SK-N-SH (cell line): ENCODE data around the gene CLASRP. TPM values are rescaled to one million over a fixed set of nuclear protein-coding genes. Genes with fewer than 3 reads are reported as not detected.

Source experiments
- CTCF ChIA-PET: fragments of 300-600, 350-600 bp; formaldehyde crosslinking; extraction: SDS; loops from one replicate; lab custom pipeline; 2021; lab: Yijun Ruan, JAX
- POLR2A ChIA-PET: fragments of 350-600 bp; sonication (Branson Sonifier 250); formaldehyde crosslinking; extraction: SDS; loops from one replicate; lab custom pipeline; 2020; ENCODE audit warnings: antibody characterized with exemption, inconsistent platforms; lab: Yijun Ruan, JAX
- DNase-seq: peaks from one replicate; pipeline ENCODE4 v3.0.0; 2012
- H2AFZ ChIP-seq: fragments of 200-600 bp; sonication (generic); 2 replicates; pipeline ENCODE4 v1.8.1; 2016; ENCODE audit warnings: antibody characterized with exemption, mild to moderate bottlenecking, low read depth
- H3F3A ChIP-seq: fragments of 200-600 bp; sonication (generic); replicated peaks from 2 replicates; pipeline ENCODE3; 2016; ENCODE audit warnings: antibody characterized with exemption, mild to moderate bottlenecking; ENCODE audit not compliant: insufficient read depth
- H3K27ac ChIP-seq, 2 experiments: fragments of 200-500 bp in 1 of 2; fragments of 200-600 bp in 1 of 2; sonication (Bioruptor generic) in 1 of 2; sonication (generic), shearing (Covaris generic) in 1 of 2; 2 replicates each; pipeline versions ENCODE4 v1.5.1 to v1.6.1; 2014 to 2016; ENCODE audit warnings: low read depth in 2 of 2, inconsistent platforms in 1 of 2, low read length in 1 of 2, mild to moderate bottlenecking in 1 of 2, mixed read lengths in 1 of 2
- H3K27me3 ChIP-seq: fragments of 200-600 bp; sonication (generic), shearing (Covaris generic); 2 replicates; pipeline ENCODE4 v1.6.1; 2016; ENCODE audit warnings: mixed run types; ENCODE audit not compliant: insufficient read depth
- H3K36me3 ChIP-seq, 2 experiments: fragments of 200-500 bp in 1 of 2; fragments of 200-600 bp in 1 of 2; sonication (Bioruptor generic) in 1 of 2; sonication (generic) in 1 of 2; replicated peaks in 1 of 2; 2 replicates each; pipeline versions ENCODE3 to v1.5.1; 2014 to 2016; ENCODE audit warnings: low read length in 1 of 2, mild to moderate bottlenecking in 1 of 2; ENCODE audit not compliant: insufficient read depth in 2 of 2, control insufficient read depth in 1 of 2
- H3K4me1 ChIP-seq, 2 experiments: fragments of 200-500 bp in 1 of 2; fragments of 200-600 bp in 1 of 2; sonication (Bioruptor generic) in 1 of 2; sonication (generic), shearing (Covaris generic) in 1 of 2; 2 replicates each; pipeline versions ENCODE4 v1.5.1 to v1.6.1; 2014 to 2016; ENCODE audit warnings: low read depth in 1 of 2, low read length in 1 of 2, mixed run types in 1 of 2; ENCODE audit not compliant: insufficient read depth in 2 of 2, control insufficient read depth in 1 of 2
- H3K4me2 ChIP-seq: fragments of 200-600 bp; sonication (generic), shearing (Covaris generic); 2 replicates; pipeline ENCODE4 v1.6.1; 2017; ENCODE audit warnings: mixed run types
- H3K4me3 ChIP-seq, 2 experiments: fragments of 200-500 bp in 1 of 2; fragments of 200-600 bp in 1 of 2; sonication (Bioruptor generic) in 1 of 2; sonication (generic), shearing (Covaris generic) in 1 of 2; 2 replicates each; pipeline versions ENCODE4 v1.5.1 to v1.8.1; 2014 to 2016; ENCODE audit warnings: low read depth in 2 of 2, inconsistent platforms in 1 of 2, low read length in 1 of 2, mild to moderate bottlenecking in 1 of 2, mixed read lengths in 1 of 2, moderate library complexity in 1 of 2
- H3K79me2 ChIP-seq: fragments of 200-600 bp; sonication (generic); 2 replicates; pipeline ENCODE4 v1.8.1; 2017; ENCODE audit warnings: mild to moderate bottlenecking; ENCODE audit not compliant: insufficient read depth
- H3K9ac ChIP-seq: fragments of 200-600 bp; sonication (generic); 2 replicates; pipeline ENCODE4 v1.6.1; 2017; ENCODE audit warnings: mixed run types
- H3K9me2 ChIP-seq: fragments of 200-600 bp; sonication (generic); 2 replicates; pipeline ENCODE4 v1.6.1; 2017; ENCODE audit warnings: mixed run types
- H3K9me3 ChIP-seq: fragments of 200-600 bp; sonication (generic); 2 replicates; pipeline ENCODE4 v1.6.1; 2017; ENCODE audit warnings: mixed run types, mild to moderate bottlenecking, moderate library complexity
- H4K20me1 ChIP-seq: fragments of 200-600 bp; sonication (generic); 2 replicates; pipeline ENCODE4 v1.6.1; 2017; ENCODE audit warnings: mild to moderate bottlenecking, mixed run types; ENCODE audit not compliant: insufficient read depth
- CHD2 ChIP-seq: fragments of 150-350 bp; IDR thresholded peaks from 2 replicates; pipeline ENCODE4 v1.6.1; 2018; ENCODE audit warnings: low read length; ENCODE audit not compliant: partially characterized antibody
- CTCF ChIP-seq: fragments of 200-600 bp; sonication (generic); IDR thresholded peaks from 2 replicates; pipeline ENCODE4 v1.6.1; 2017; ENCODE audit warnings: antibody characterized with exemption, mild to moderate bottlenecking, moderate library complexity
- ELF1 ChIP-seq: IDR thresholded peaks from 2 replicates; pipeline ENCODE4 v1.4.0; 2012
- EP300 ChIP-seq, 2 experiments: IDR thresholded peaks; 2 replicates each; pipeline versions ENCODE4 v1.4.0 to v1.6.1; 2012; ENCODE audit warnings: borderline replicate concordance in 1 of 2, low read depth in 1 of 2, low read length in 1 of 2
- FOXJ3 ChIP-seq: sonication (generic); formaldehyde crosslinking; IDR thresholded peaks from 2 replicates; pipeline ENCODE4 v1.5.1; 2020; ENCODE audit warnings: mild to moderate bottlenecking, missing genetic modification reagents
- FOXM1 ChIP-seq: IDR thresholded peaks from 2 replicates; pipeline ENCODE4 v1.4.0; 2012; ENCODE audit warnings: low read depth, mild to moderate bottlenecking
- GABPA ChIP-seq: IDR thresholded peaks from 2 replicates; pipeline ENCODE4 v1.4.0; 2012; ENCODE audit warnings: low read depth, mild to moderate bottlenecking
- IRF3 ChIP-seq: fragments of 150-350 bp; IDR thresholded peaks from 2 replicates; pipeline ENCODE4 v1.6.1; 2016; ENCODE audit warnings: mild to moderate bottlenecking, low read depth, low read length
- MAX ChIP-seq: IDR thresholded peaks from 2 replicates; pipeline ENCODE4 v1.4.0; 2012; ENCODE audit warnings: low read depth
- MEF2A ChIP-seq: IDR thresholded peaks from 2 replicates; pipeline ENCODE4 v1.4.0; 2012; ENCODE audit warnings: low read depth, borderline replicate concordance
- MXI1 ChIP-seq: IDR thresholded peaks from 2 replicates; pipeline ENCODE4 v1.6.1; 2012; ENCODE audit warnings: mild to moderate bottlenecking, low read depth, low read length, improper control_type of control experiment
- NFIC ChIP-seq: IDR thresholded peaks from 2 replicates; pipeline ENCODE4 v1.4.0; 2012; ENCODE audit warnings: borderline replicate concordance
- PBX3 ChIP-seq: IDR thresholded peaks from 2 replicates; pipeline ENCODE4; 2012
- POLR2AphosphoS5 ChIP-seq: IDR thresholded peaks from 2 replicates; pipeline ENCODE4 v1.6.1; 2012; ENCODE audit warnings: low read depth, low read length
- RAD21 ChIP-seq: IDR thresholded peaks from 2 replicates; pipeline ENCODE4 v1.6.1; 2012; ENCODE audit warnings: mild to moderate bottlenecking, low read length
- RCOR1 ChIP-seq: fragments of 150-350 bp; IDR thresholded peaks from 2 replicates; pipeline ENCODE4 v1.6.1; 2017; ENCODE audit warnings: antibody characterized with exemption, low read length
- RXRA ChIP-seq: IDR thresholded peaks from 2 replicates; pipeline ENCODE4 v1.4.0; 2012; ENCODE audit warnings: low read depth, mild to moderate bottlenecking, borderline replicate concordance
- SIN3A ChIP-seq: IDR thresholded peaks from 2 replicates; pipeline ENCODE4 v1.6.1; 2012; ENCODE audit warnings: low read depth, mild to moderate bottlenecking, low read length, moderate library complexity, borderline replicate concordance
- SMC3 ChIP-seq: IDR thresholded peaks from 2 replicates; pipeline ENCODE4 v1.6.1; 2012; ENCODE audit warnings: low read depth, low read length, improper control_type of control experiment
- TCF12 ChIP-seq: IDR thresholded peaks from 2 replicates; pipeline ENCODE4 v1.4.0; 2012
- USF1 ChIP-seq: IDR thresholded peaks from 2 replicates; pipeline ENCODE4 v1.4.0; 2012; ENCODE audit warnings: low read depth, borderline replicate concordance
- USF2 ChIP-seq: fragments of 150-350 bp; IDR thresholded peaks from 2 replicates; pipeline ENCODE4 v1.6.1; 2017; ENCODE audit warnings: antibody characterized with exemption, low read length, low read depth, borderline replicate concordance
- YY1 ChIP-seq: IDR thresholded peaks from 2 replicates; pipeline ENCODE4 v1.4.0; 2012; ENCODE audit warnings: low read depth, mild to moderate bottlenecking
- ZBTB33 ChIP-seq: IDR thresholded peaks from 2 replicates; pipeline ENCODE4 v1.4.0; 2012; ENCODE audit warnings: low read depth, borderline replicate concordance
- WGBS: methylation state at CpG from one replicate; pipeline ENCODE4 v1.1.6; 2017; ENCODE audit warnings: low lambda C conversion rate; 5-methylcytosine and 5-hydroxymethylcytosine counted together
- polyA plus RNA-seq, 3 experiments: library from polyadenylated mRNA; depleted of rRNA; stranded (reverse); fragments of >200 nt; gene quantifications; 2 replicates each; pipeline ENCODE4 v1.2.3, GENCODE V29; 2012

CLASRP gene
- polyA plus RNA-seq, 1 of the 3 experiments (the other 2 are of a cell fraction) = 54.8 TPM

- 6% methylated on average over 61 of the region's 64 CpGs for WGBS
- Histone ChIP-seq H3K4me2 (peak overlapping the region; percentile 98), H3K27me3 (no peaks in the 10 kb centered on the region), H3K4me3 (peak overlapping the region; percentile 78 to 98), H3K9me3 (no peaks in the 10 kb centered on the region), H3F3A (peaks cover 18% of the 10 kb centered on the region), H3K36me3 (peaks cover 2 to 9% of the 10 kb centered on the region in 2 experiments), H3K4me1 (peaks cover 9 to 25% of the 10 kb centered on the region in 2 experiments; a peak in 3 of 4 replicates), H4K20me1 (peaks cover 23% of the 10 kb centered on the region), H3K9ac (peak overlapping the region; percentile 99), H2AFZ (peak overlapping the region; percentile 93), H3K79me2 (peaks cover 54% of the 10 kb centered on the region), H3K9me2 (no peaks in the 10 kb centered on the region), H3K27ac (peak overlapping the region; percentile 85 to 94)
- ChIA-PET CTCF (interaction anchor here (0.6 to 2.7 kb wide), 9 partner anchors 12 to 246 kb away, joined by 3 to 7 read pairs (median 3); no protein-coding TSS in a partner anchor), POLR2A (interaction anchor here (1.2 to 2.1 kb wide), 4 partner anchors 12 to 89 kb away, joined by 3 to 19 read pairs (median 6); partner anchors contain the start of genes BLOC1S3, GEMIN7 and TRAPPC6A)
- DNase-seq = peak; percentile 96
- TF ChIP-seq YY1 (peak; percentile 78; the same call in 1 of the 2 replicates), POLR2AphosphoS5 (peak; percentile 95), MXI1 (peak; percentile 72; the same call in 1 of the 2 replicates), RCOR1 (peak; percentile 39; the same call in 1 of the 2 replicates), PBX3 (peak; percentile 67), ZBTB33 (0 out of 2 replicates have a peak, but pooled peaks have one; percentile 42), SIN3A (peak; percentile 95), ELF1 (peak; percentile 15; the same call in 1 of the 2 replicates), RAD21 (no peak), MEF2A (no peak), CTCF (no peak), FOXM1 (no peak), RXRA (no peak), IRF3 (no peak), NFIC (no peak), MAX (peak; percentile 84), GABPA (no peak), TCF12 (0 out of 2 replicates have a peak, but pooled peaks have one; percentile 4), FOXJ3 (CRISPR knock-in tag) (no peak), USF2 (peak; percentile 47; the same call in 1 of the 2 replicates), CHD2 (peak; percentile 79), EP300 (IDR thresholded peaks at IDR 0.05; ENCODE audit: borderline replicate concordance in 1 of 2, low read depth in 1 of 2, low read length in 1 of 2) (peak; percentile 56 to 98; a peak in 3 of 4 replicates), SMC3 (no peak), USF1 (peak; percentile 83)
Observed at GRCh38 chr19:45091031-45091923, 52.4 kb downstream of the CLASRP start.
